GM19455 (cell line): ENCODE data around the gene FARP1.

Experiments used
- ATAC-seq: cut with Tn5 transposase; IDR thresholded peaks from one replicate; pipeline ENCODE4 v1.9.1; 2021; ENCODE audit not compliant: unreplicated experiment

The FARP1 gene

GRCh38 chr13:98438246-98439125, 295.6 kb downstream of the FARP1 start:
- no peak for ATAC-seq

DNA sequence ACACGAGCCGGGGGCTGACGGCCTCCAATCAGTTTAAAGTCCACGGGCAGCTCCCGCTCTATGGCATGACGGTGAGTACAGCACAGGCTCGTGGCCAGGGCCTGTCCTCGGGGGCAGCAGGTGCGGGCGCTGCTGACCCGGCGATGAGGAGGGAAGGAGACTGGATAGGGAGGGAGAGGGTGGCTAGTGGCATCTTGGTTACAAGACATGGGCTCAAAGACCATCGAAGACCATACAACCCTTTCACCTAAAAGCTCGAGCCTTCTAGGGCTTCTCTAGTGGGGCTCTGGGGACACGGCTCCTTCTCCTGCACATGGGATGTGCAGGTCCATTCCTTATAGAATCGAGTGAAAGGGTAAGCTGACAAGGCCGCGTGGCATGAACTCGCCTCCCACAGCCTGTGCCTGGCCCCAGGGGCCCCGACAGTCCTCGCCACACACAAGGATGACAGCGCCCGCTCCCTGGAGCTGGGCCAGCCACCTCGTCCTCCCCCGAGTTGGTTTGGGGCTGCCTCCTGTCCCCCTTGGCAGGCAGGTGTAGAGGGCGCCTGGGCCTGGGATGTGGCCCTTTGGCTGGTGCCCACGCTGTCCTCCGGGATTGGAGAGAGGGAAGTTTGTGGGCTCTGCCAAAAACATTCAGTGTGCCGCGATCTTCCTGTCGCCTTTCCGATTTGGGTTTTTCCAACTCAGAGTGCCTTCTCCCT, 296.4 kb downstream of the FARP1 start:
- no peak for ATAC-seq

DNA sequence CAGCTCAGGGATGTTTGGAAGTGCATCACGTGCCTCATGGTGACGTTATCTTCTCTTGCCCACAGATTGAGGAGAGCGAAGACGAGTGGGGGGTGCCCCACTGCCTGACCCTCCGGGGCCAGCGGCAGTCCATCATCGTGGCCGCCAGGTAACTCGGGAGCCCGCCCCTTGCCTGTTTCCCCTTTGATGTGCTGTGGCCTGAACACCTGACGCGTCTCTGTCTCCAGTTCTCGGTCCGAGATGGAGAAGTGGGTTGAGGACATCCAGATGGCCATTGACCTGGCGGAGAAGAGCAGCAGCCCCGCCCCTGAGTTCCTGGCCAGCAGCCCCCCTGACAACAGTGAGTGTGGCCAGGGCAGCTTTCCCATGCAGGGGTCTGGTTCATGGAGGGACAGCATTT, 297.0 kb downstream of the FARP1 start:
- no peak for ATAC-seq

DNA sequence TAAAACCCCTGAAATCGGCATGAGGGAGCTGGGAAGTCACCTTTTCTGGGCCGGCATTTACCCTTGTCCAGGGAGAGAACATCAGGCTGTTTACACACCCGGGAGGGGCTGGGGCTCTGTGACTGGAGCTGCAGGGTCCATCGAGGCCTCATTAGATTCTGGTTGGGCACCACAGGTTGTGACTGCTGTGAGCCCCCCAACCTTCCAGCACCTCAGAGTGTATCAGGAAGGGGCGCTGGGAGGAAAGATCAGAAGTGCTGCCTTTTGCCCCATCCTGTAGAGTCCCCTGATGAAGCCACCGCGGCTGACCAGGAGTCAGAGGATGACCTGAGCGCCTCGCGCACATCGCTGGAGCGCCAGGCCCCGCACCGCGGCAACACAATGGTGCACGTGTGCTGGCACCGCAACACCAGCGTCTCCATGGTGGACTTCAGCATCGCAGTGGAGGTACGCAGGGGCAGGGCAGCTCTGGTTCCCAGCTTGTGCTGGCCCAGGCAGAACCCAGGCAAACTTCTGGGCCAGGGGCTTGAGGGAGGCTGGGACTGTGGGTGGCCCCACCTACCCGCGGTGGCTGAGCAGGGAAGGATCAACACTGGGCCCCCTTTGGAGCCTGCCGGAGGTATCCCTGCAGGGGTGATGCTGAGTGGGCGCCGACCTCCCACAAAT, 297.6 kb downstream of the FARP1 start:
- ATAC-seq: no peak

GRCh38 chr13:98441056-98441676, 298.3 kb downstream of the FARP1 start:
- no peak for ATAC-seq

GRCh38 chr13:98442391-98443230, 299.7 kb downstream of the FARP1 start:
- no peak for ATAC-seq

DNA sequence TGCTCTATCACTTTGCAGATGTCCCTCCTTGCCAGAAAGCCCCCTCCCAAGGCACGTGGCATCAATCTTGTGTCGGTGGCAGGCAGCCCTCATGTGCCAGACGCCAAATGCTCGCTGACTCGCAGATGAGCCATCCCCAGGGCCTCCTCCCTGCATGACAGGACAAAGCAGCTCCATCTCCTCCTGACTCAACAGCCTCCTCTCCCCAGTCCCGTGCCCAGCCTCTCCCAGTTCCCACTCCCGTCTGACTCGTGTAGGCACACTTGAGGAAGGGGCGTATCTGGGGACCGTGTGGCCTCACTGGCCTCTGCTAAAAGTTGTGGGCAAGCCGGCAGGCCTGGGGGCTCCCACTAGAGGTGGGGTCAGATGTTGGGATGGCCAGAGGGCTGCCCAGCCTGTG, 300.4 kb downstream of the FARP1 start:
- ATAC-seq: no peak

DNA sequence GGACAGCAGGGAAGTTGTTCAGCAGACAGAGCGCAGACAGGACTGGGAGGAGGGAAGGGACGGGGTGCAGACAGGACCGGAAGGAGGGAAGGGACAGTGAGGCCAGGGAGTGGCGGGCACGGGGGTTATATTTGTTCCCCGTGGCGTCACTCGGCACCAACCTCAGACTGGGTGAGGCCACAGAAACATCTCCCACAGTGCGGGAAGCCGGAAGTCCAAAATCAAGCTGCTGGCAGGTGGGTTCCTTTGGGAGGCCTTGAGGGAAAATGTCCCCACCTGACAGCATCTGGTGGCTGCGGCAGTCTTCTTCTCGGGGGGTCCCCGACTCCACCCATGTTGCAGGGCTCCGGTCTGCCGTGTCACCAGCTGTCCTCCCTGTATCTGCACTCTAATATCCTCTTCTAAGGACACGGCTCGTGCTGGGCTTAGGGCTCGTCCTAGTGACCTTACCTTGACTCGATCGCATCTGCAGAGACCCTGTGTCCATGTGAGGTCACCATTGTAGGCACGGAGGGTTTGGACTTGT, 301.0 kb downstream of the FARP1 start:
- no peak for ATAC-seq

DNA sequence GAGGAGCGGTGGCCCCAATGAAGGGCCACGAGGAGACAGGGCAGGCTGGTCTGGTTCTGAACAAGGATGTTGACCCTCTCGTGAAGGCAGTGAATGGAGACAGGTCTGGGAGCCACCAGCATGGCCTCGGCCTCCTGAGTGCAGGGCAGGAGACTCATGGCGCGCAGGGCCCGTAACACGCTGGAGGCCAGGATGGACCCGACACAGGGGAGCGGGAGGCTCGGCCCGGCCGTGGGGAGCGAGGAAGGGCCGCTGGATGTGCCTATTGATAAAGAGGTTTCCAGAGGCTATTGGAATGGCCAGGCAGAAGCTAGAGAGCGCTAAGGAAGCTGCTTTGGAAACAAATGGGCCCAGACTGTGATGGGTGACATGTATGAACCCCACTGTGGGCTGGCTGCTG, 301.5 kb downstream of the FARP1 start:
- no peak for ATAC-seq

DNA sequence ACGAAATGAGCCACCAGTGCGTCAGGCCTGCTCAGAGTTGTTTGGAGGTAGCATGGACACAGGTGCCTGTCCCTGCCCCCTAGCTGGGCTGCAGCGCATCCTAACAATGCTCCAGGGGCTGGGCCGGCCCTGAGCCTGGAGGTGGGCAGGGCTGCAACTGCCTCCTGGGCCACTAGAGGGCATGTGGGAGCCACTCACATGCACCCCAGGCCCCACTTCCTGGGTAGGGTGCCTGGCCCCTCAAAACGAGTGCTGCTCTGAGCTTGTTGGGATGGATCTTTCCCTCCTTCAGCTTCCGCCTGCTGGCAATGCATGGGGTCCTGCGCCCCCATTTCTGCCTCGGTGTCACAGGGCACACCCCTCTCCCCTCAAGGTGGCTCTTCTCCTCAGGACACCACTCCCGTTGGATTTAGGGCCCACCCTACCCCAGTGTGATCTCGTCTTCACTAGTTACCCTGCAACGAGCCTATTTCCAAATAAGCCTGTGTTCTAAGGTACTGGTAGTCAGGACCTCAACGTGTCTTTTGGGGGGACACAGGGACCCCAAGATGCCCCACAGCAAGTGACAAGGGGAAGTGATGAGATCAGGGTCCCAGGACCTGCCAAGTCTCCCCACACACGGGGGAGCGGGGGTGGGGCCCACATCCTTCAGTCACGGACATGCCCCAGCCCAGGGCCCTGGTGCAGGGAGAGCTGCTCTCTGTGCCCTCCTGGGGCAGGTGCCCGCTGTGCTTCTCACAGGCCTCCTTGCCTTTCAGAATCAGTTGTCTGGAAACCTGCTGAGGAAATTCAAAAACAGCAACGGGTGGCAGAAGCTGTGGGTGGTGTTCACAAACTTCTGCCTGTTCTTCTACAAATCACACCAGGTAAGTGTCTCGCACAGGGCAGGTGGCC, 302.7 kb downstream of the FARP1 start:
- ATAC-seq: peak; percentile 80

DNA sequence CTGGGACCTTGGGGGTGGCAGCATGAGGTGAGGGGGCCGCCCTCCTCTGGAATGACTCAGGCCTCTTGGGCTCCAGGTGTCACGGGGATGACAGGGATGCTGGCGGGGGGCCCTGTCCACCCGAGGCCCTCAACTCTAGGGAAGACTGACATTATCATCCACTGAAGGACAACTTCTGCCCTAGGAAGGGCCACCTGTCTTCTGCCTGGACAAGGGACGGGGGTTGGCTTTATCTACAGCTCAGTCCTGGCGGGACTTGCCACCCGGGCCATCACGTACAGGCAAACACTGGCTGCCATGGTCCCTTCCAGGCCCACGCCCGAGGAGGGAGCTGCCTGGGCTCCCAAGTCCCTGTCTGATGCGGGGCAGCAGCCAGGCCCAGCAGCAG, 303.3 kb downstream of the FARP1 start:
- ATAC-seq: no peak

- ATAC-seq: no peak
Observed at GRCh38 chr13:98447130-98447529, 304.2 kb downstream of the FARP1 start.

GRCh38 chr13:98447881-98448641, 305.2 kb downstream of the FARP1 start:
- ATAC-seq: peak; percentile 71

DNA sequence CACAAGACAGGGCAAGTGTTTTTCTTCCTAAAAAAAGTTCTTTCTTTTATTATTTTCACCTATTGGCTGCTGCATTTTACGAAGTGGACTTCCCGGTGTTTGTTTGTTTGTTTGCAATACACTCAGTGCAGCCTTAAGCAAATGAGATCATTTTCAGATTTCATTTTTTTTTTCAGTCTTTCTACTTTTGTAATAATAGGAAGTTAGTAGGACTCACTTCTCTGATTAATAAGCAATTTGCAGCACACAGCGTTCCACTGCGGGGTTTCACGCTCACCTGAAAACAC, 305.7 kb downstream of the FARP1 start:
- ATAC-seq: peak; percentile 1

DNA sequence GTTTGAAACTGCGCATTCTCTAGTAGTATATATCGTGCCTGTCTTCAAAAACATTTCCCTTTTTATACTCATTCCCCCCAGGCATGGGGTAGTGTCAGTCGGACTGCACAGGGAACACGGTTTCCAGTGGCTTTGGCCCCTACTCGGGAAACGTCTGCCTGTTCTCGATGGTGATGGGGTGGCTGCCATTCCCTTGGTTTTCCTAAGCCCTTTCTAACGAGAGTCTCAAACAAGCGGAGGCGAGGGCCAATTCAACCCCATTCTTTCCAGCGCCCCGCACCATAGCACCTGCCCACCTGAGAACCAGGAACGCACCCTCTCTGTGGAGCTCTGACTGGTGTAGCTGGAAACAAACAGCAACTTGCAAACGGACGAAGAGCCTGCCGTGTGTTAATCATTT, 306.4 kb downstream of the FARP1 start:
- ATAC-seq: no peak

DNA sequence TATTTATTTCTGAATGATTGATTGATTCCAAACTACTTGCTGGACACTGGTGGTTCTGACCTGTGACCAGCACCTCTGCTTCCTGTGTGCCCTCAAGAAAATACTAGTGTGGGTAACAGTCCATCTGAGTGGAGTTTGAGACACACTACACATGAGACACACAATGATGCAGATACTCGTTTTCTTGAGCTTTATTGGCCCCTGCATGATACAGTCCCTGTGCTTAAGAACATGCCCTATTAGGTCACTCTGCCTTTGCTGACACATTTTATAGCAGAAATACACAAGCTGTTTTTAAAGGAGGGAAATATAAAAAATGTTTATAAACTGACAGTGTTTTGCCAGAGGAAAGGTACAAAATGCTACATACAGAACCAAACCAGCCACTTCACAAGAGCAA, 307.1 kb downstream of the FARP1 start:
- ATAC-seq: no peak

DNA sequence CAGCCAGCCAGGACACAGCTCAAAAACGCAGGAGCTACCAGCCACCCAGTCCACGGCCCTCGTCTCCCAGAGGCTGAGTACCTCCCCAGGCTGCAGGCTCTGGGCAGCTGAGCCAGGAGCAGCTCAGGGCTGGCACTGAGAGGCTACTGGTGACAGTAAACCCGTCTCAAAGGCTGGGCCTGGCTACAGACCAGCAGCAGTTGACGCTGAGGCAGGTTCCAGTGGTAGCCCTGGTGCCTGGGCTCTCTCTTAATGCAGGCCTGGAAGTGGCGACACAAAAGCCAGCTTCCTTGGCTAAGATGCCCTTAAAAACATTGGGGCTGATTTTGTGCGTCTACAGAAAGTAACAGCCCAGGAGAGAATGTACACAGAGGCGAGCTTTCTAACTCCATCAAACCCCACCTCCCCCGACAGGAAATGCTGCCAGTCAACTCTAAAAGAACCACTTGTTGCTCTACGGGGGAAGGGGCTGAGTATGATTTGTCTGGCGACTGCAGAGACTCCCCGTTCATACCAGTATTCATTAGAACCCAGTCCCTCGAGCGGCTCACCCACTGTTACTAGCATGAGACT, 307.7 kb downstream of the FARP1 start:
- ATAC-seq: no peak

GRCh38 chr13:98451676-98452470, 309.0 kb downstream of the FARP1 start:
- no peak for ATAC-seq
